Measurements from ENCODE around the gene FOXL1. TPM values are rescaled to one million over a fixed set of nuclear protein-coding genes. Genes with fewer than 3 reads are reported as not detected.

FOXL1 gene
- total and polyA plus RNA-seq, 2 of the 13 experiments (the other 11 are each of a cell fraction or from before 2014, with no cell fraction given): not detected

DNA sequence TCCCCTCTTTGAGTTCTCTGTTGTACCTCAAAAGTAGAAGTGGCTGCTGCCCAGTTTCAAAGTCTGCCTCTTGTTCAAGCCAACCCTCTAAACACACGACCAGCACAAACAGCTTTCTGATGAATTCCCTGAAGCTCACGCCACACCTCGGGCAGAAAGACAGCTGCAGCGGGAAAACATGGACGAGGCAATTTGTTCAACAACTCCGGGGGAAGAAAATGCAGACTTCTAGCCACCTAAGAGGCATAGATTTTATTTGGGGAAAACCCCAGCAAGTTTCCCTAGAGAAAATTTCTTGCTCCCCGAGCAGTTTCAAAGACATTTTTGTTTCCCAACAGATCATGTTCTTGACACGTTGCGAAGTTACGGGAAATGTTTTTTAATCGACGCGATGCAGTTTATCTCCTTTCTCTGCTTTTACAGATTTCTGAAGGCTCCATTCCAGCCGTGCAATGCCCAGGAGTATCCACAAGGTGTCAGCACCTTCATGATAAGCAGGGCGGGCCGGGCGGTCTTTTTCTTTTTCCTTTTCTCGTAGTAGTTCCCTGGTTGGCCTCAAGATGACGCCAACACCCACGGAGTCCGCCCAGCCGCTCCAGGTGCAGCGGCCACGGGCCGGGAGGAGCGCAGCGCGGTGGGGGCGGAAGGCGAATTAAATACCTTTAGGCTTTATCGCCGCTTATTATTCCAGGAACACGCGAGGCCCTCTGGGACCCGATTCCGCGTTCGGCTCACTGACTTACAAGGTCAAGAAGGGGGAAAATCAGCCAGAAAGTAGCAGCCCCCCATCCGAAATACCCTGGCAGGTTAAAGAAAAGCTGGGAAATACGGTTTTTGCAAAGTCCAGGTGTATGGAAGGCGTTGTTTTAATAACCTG, 14.6 kb upstream of the FOXL1 start (continued):
- no peak for TF ChIP-seq SOX13 (IDR thresholded peaks at IDR 0.05)
- no peak for TF ChIP-seq SOX13 (CRISPR knock-in tag; conservative IDR thresholded peaks at IDR 0.05 in 1 of 2, IDR thresholded peaks at IDR 0.05 in 1 of 2)
- 0 out of 2 replicates have a peak, but pooled peaks have one; percentile 37 for TF ChIP-seq MXD4 (CRISPR knock-in tag; IDR thresholded peaks at IDR 0.05)
- 0 out of 2 replicates have a peak, but pooled peaks have one; percentile 38 for TF ChIP-seq ZFP1 (CRISPR knock-in tag; IDR thresholded peaks at IDR 0.05)
- no peak for TF ChIP-seq NR3C1 (CRISPR knock-in tag; IDR thresholded peaks at IDR 0.05)
- TF ChIP-seq CREM (IDR thresholded peaks at IDR 0.05): 0 out of 2 replicates have a peak, but pooled peaks have one; percentile 13
- no peak for TF ChIP-seq CREM (CRISPR knock-in tag; IDR thresholded peaks at IDR 0.05)
- TF ChIP-seq MXI1 (IDR thresholded peaks at IDR 0.05; ENCODE audit: borderline replicate concordance, low read depth, low read length): peak; percentile 41; the same call in 1 of the 3 replicates
- TF ChIP-seq FOXK1 (CRISPR knock-in tag; IDR thresholded peaks at IDR 0.05; ENCODE audit: borderline replicate concordance, low read depth): peak; percentile 32; the same call in 1 of the 2 replicates
- peak; percentile 60; the same call in 1 of the 2 replicates for TF ChIP-seq KDM5B (CRISPR knock-in tag; IDR thresholded peaks at IDR 0.05; ENCODE audit: borderline replicate concordance)
- TF ChIP-seq HOXA5 (CRISPR knock-in tag; IDR thresholded peaks at IDR 0.05): 0 out of 2 replicates have a peak, but pooled peaks have one; percentile 38
- 0 out of 2 replicates have a peak, but pooled peaks have one; percentile 41 for TF ChIP-seq GTF2F1 (IDR thresholded peaks at IDR 0.05; ENCODE audit: low read length)
- TF ChIP-seq, protein P1, sequence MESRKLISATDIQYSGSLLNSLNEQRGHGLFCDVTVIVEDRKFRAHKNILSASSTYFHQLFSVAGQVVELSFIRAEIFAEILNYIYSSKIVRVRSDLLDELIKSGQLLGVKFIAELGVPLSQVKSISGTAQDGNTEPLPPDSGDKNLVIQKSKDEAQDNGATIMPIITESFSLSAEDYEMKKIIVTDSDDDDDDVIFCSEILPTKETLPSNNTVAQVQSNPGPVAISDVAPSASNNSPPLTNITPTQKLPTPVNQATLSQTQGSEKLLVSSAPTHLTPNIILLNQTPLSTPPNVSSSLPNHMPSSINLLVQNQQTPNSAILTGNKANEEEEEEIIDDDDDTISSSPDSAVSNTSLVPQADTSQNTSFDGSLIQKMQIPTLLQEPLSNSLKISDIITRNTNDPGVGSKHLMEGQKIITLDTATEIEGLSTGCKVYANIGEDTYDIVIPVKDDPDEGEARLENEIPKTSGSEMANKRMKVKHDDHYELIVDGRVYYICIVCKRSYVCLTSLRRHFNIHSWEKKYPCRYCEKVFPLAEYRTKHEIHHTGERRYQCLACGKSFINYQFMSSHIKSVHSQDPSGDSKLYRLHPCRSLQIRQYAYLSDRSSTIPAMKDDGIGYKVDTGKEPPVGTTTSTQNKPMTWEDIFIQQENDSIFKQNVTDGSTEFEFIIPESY (CRISPR knock-in tag; IDR thresholded peaks at IDR 0.05): no peak
- TF ChIP-seq PTBP1 (IDR thresholded peaks at IDR 0.05; ENCODE audit: low read depth, low read length, poor library complexity, severe bottlenecking): peak; percentile 71
- peak; percentile 62; the same call in 1 of the 2 replicates for TF ChIP-seq ZNF263 (CRISPR knock-in tag; IDR thresholded peaks at IDR 0.05)
- 0 out of 2 replicates have a peak, but pooled peaks have one; percentile 54 for TF ChIP-seq ZNF605 (CRISPR knock-in tag; IDR thresholded peaks at IDR 0.05)
- peak; percentile 52 for TF ChIP-seq GABPB1 (CRISPR knock-in tag; IDR thresholded peaks at IDR 0.05)
- TF ChIP-seq GLI4 (CRISPR knock-in tag; IDR thresholded peaks at IDR 0.05; ENCODE audit: borderline replicate concordance): peak; percentile 79; the same call in 1 of the 2 replicates
- TF ChIP-seq TBP (CRISPR knock-in tag; IDR thresholded peaks at IDR 0.05): peak; percentile 25; the same call in 1 of the 2 replicates
- TF ChIP-seq SALL1 (CRISPR knock-in tag; IDR thresholded peaks at IDR 0.05): peak; percentile 67
- TF ChIP-seq ZNF816 (CRISPR knock-in tag; IDR thresholded peaks at IDR 0.05; ENCODE audit: borderline replicate concordance): 0 out of 2 replicates have a peak, but pooled peaks have one; percentile 64
- TF ChIP-seq MAFF (IDR thresholded peaks at IDR 0.05; ENCODE audit: low read depth, low read length): no peak
- peak; percentile 54; the same call in 1 of the 2 replicates for TF ChIP-seq BHLHE40 (IDR thresholded peaks at IDR 0.05; ENCODE audit: low read length)
- peak; percentile 100 for TF ChIP-seq RAD21 (CRISPR knock-in tag; IDR thresholded peaks at IDR 0.05)
- no peak for TF ChIP-seq HNRNPH1 (optimal IDR thresholded peaks at IDR 0.05; ENCODE audit: low read depth, low read length)
- TF ChIP-seq, protein P2, sequence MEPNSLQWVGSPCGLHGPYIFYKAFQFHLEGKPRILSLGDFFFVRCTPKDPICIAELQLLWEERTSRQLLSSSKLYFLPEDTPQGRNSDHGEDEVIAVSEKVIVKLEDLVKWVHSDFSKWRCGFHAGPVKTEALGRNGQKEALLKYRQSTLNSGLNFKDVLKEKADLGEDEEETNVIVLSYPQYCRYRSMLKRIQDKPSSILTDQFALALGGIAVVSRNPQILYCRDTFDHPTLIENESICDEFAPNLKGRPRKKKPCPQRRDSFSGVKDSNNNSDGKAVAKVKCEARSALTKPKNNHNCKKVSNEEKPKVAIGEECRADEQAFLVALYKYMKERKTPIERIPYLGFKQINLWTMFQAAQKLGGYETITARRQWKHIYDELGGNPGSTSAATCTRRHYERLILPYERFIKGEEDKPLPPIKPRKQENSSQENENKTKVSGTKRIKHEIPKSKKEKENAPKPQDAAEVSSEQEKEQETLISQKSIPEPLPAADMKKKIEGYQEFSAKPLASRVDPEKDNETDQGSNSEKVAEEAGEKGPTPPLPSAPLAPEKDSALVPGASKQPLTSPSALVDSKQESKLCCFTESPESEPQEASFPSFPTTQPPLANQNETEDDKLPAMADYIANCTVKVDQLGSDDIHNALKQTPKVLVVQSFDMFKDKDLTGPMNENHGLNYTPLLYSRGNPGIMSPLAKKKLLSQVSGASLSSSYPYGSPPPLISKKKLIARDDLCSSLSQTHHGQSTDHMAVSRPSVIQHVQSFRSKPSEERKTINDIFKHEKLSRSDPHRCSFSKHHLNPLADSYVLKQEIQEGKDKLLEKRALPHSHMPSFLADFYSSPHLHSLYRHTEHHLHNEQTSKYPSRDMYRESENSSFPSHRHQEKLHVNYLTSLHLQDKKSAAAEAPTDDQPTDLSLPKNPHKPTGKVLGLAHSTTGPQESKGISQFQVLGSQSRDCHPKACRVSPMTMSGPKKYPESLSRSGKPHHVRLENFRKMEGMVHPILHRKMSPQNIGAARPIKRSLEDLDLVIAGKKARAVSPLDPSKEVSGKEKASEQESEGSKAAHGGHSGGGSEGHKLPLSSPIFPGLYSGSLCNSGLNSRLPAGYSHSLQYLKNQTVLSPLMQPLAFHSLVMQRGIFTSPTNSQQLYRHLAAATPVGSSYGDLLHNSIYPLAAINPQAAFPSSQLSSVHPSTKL (CRISPR knock-in tag; IDR thresholded peaks at IDR 0.05): 0 out of 2 replicates have a peak, but pooled peaks have one; percentile 21
